Trophoblast cell (in vitro differentiated cells and primary cell): ENCODE measurements around the gene GPR148.
"Not testable (repeated sequence)": the region's sequence is repeated elsewhere in the genome, so short reads cannot be mapped to it uniquely, and the experiment has no call there.

ENCODE experiments used
- DNase-seq, 2 donors: peaks; one replicate each; pipeline ENCODE4 v3.0.0-alpha.2; 2016
- H2AFZ ChIP-seq: 2 replicates; pipeline ENCODE4 v1.6.1; 2013; ENCODE audit warnings: low read length, moderate library complexity, mild to moderate bottlenecking; ENCODE audit not compliant: insufficient read depth, poor library complexity
- H2AK5ac ChIP-seq: 2 replicates; pipeline ENCODE4 v1.6.1; 2013; ENCODE audit warnings: mild to moderate bottlenecking, low read length
- H2BK120ac ChIP-seq: 2 replicates; pipeline ENCODE4 v1.6.1; 2013; ENCODE audit warnings: low read length, mild to moderate bottlenecking, moderate library complexity; ENCODE audit not compliant: insufficient read depth, poor library complexity
- H2BK12ac ChIP-seq: 2 replicates; pipeline ENCODE4 v1.6.1; 2013; ENCODE audit warnings: mild to moderate bottlenecking, low read length, moderate library complexity
- H2BK5ac ChIP-seq: 2 replicates; pipeline ENCODE4 v1.6.1; 2013; ENCODE audit warnings: low read length, low read depth, moderate library complexity, mild to moderate bottlenecking; ENCODE audit not compliant: poor library complexity
- H3K14ac ChIP-seq: 2 replicates; pipeline ENCODE4 v1.6.1; 2013; ENCODE audit warnings: mild to moderate bottlenecking, low read length
- H3K18ac ChIP-seq: 2 replicates; pipeline ENCODE4 v1.6.1; 2013; ENCODE audit warnings: mild to moderate bottlenecking, low read length
- H3K23ac ChIP-seq: 2 replicates; pipeline ENCODE4 v1.6.1; 2013; ENCODE audit warnings: low read length
- H3K27ac ChIP-seq: 2 replicates; pipeline ENCODE4 v1.5.1; 2013; ENCODE audit warnings: low read depth, mild to moderate bottlenecking, inconsistent platforms, low read length, moderate library complexity
- H3K27me3 ChIP-seq: 2 replicates; pipeline ENCODE4 v1.6.1; 2013; ENCODE audit warnings: inconsistent platforms, mild to moderate bottlenecking, low read length, moderate library complexity; ENCODE audit not compliant: insufficient read depth
- H3K36me3 ChIP-seq, 2 experiments: 1 replicate in 1 of 2; 2 replicates in 1 of 2; pipeline ENCODE4 v1.6.1; 2013; ENCODE audit warnings: low read length in 2 of 2, mild to moderate bottlenecking in 2 of 2, moderate library complexity in 1 of 2; ENCODE audit not compliant: insufficient read depth in 2 of 2, control insufficient read depth in 1 of 2
- H3K4ac ChIP-seq: 2 replicates; pipeline ENCODE4 v1.6.1; 2013; ENCODE audit warnings: low read depth, mild to moderate bottlenecking, low read length, moderate library complexity
- H3K4me1 ChIP-seq, 2 experiments: 1 replicate in 1 of 2; 2 replicates in 1 of 2; pipeline ENCODE4 v1.6.1; 2013; ENCODE audit warnings: low read length in 2 of 2, mild to moderate bottlenecking in 2 of 2, moderate library complexity in 1 of 2; ENCODE audit not compliant: insufficient read depth in 2 of 2, control insufficient read depth in 1 of 2
- H3K4me2 ChIP-seq: 2 replicates; pipeline ENCODE4 v1.6.1; 2013; ENCODE audit warnings: inconsistent platforms, mild to moderate bottlenecking, low read length, moderate library complexity
- H3K4me3 ChIP-seq: 2 replicates; pipeline ENCODE4 v1.5.1; 2013; ENCODE audit warnings: mild to moderate bottlenecking, low read depth, low read length, inconsistent platforms
- H3K79me1 ChIP-seq: one replicate; pipeline ENCODE4 v1.6.1; 2013; ENCODE audit warnings: low read length
- H3K79me2 ChIP-seq: 2 replicates; pipeline ENCODE4 v1.6.1; 2013; ENCODE audit warnings: low read length, mild to moderate bottlenecking; ENCODE audit not compliant: control insufficient read depth, insufficient read depth, poor library complexity
- H3K9ac ChIP-seq: 2 replicates; pipeline ENCODE4 v1.6.1; 2013; ENCODE audit warnings: mild to moderate bottlenecking, low read length
- H3K9me3 ChIP-seq: 2 replicates; pipeline ENCODE4 v1.6.1; 2013; ENCODE audit warnings: low read depth, mild to moderate bottlenecking, control low read depth, inconsistent platforms, low read length; ENCODE audit not compliant: insufficient read depth
- H4K12ac ChIP-seq: 2 replicates; pipeline ENCODE4 v1.6.1; 2013; ENCODE audit warnings: low read depth, mild to moderate bottlenecking, low read length, moderate library complexity
- H4K8ac ChIP-seq: 2 replicates; pipeline ENCODE4 v1.6.1; 2013; ENCODE audit warnings: low read depth, mild to moderate bottlenecking, low read length, moderate library complexity
- H4K91ac ChIP-seq: one replicate; pipeline ENCODE4 v1.6.1; 2013; ENCODE audit warnings: low read depth, mild to moderate bottlenecking, low read length, moderate library complexity
- WGBS: extraction: QIAGEN DNeasy Blood & Tissue Kit; methylation state at CpG from one replicate; pipeline ENCODE4 v1.1.7; 2013; ENCODE audit warnings: missing lambda C conversion rate; ENCODE audit not compliant: insufficient read length, insufficient coverage; ENCODE audit errors: extremely low coverage; 5-methylcytosine and 5-hydroxymethylcytosine counted together

GPR148 gene

DNA sequence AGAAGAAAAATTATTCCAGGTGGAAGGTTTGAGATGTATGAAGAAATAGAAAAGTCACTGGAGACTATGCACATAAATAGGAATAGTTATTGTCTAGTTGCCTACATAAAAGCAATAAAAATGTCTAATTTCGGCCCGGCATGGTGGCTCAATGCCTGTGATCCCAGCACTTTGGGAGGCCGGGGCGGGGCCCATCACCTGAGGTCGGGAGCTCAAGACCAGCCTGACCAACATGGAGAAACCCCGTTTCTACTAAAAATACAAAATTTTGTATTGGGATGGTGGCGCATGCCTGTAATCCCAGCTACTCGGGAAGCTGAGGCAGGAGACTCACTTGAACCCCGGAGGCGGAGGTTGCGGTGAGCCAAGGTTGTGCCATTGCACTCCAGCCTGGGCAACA is 3.4 kb downstream of the GPR148 start:
- not testable (repeated sequence) for H3K23ac ChIP-seq, H3K18ac ChIP-seq, H3K4me3 ChIP-seq, H3K79me2 ChIP-seq, H3K14ac ChIP-seq, H2BK120ac ChIP-seq, H4K12ac ChIP-seq, H3K27ac ChIP-seq, H3K36me3 ChIP-seq, H3K4ac ChIP-seq, H4K91ac ChIP-seq, H2BK12ac ChIP-seq, H3K4me1 ChIP-seq, H4K8ac ChIP-seq, H3K4me2 ChIP-seq, H2BK5ac ChIP-seq, H3K9ac ChIP-seq, H3K27me3 ChIP-seq, H2AK5ac ChIP-seq, DNase-seq, H3K9me3 ChIP-seq, H3K79me1 ChIP-seq, H2AFZ ChIP-seq
- no CpG with 5 or more reads among the region's 11 CpGs for WGBS

DNA sequence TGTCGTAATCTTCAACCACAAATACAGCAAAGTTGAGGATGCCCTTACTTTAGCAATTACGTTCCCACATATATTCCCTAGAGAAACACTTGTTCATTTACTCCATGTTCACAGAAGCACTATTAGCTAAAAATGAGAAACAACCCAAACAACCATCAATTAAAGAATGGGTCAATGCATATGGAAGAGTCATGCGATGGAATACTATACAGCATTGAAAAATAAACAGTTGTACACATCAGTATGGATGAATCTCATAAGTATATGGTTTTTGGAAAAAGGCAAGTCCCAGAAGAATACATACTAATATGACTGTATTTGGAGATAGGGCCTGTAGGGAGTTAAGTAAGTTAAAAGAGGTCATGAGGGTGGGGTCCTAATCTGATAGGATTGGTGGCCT is 6.3 kb downstream of the GPR148 start:
- H3K79me2 ChIP-seq: no peaks in the 10 kb centered on the region
- no peak overlapping the region for H3K9ac ChIP-seq
- H2BK5ac ChIP-seq: no peak overlapping the region
- no peak overlapping the region for H4K91ac ChIP-seq
- no peak overlapping the region for H4K12ac ChIP-seq
- no peaks in the 10 kb centered on the region for H3K27me3 ChIP-seq
- no peaks in the 10 kb centered on the region for H3K36me3 ChIP-seq
- H3K4me3 ChIP-seq: no peak overlapping the region
- no peak overlapping the region for H3K4me2 ChIP-seq
- H3K14ac ChIP-seq: no peak overlapping the region
- H2AK5ac ChIP-seq: no peak overlapping the region
- H3K23ac ChIP-seq: no peak overlapping the region
- DNase-seq: no peak
- H2BK12ac ChIP-seq: no peak overlapping the region
- H2AFZ ChIP-seq: no peak overlapping the region
- H3K27ac ChIP-seq: no peak overlapping the region
- no peak overlapping the region for H3K18ac ChIP-seq
- no peak overlapping the region for H4K8ac ChIP-seq
- no peak overlapping the region for H3K4ac ChIP-seq
- H3K79me1 ChIP-seq: no peaks in the 10 kb centered on the region
- WGBS: no CpG with 5 or more reads among the region's 3 CpGs
- H3K4me1 ChIP-seq: no peaks in the 10 kb centered on the region
- H3K9me3 ChIP-seq: no peaks in the 10 kb centered on the region
- H2BK120ac ChIP-seq: no peak overlapping the region

DNA sequence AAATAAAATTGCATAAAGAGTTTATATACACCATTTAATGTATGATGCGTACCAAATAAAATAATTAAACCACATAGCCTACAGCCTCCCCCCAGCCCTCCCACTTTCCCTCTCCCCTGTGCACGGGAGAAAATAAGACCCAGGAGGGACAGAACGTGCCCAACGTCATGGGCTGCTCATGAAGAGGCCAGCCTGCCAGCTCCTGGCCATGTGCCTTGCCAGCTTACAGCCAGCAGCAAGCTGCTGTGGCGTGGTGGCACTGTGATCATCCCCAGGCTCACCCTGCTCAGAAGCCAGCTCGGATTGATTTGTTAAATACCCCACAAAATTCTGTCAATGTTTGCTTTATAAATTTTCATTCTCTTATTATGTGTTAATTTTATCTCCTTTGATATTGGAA is 7.6 kb downstream of the GPR148 start:
- no peak overlapping the region for H4K91ac ChIP-seq
- H3K14ac ChIP-seq: no peak overlapping the region
- no peak overlapping the region for H3K4me2 ChIP-seq
- H3K4me3 ChIP-seq: no peak overlapping the region
- no peak overlapping the region for H3K4ac ChIP-seq
- H4K12ac ChIP-seq: no peak overlapping the region
- no peaks in the 10 kb centered on the region for H3K36me3 ChIP-seq
- no peak overlapping the region for H2AK5ac ChIP-seq
- H2BK12ac ChIP-seq: no peak overlapping the region
- no peaks in the 10 kb centered on the region for H3K9me3 ChIP-seq
- no peak overlapping the region for H2AFZ ChIP-seq
- H3K9ac ChIP-seq: no peak overlapping the region
- no peak overlapping the region for H3K23ac ChIP-seq
- no peak overlapping the region for H2BK5ac ChIP-seq
- H3K79me2 ChIP-seq: no peaks in the 10 kb centered on the region
- no peaks in the 10 kb centered on the region for H3K4me1 ChIP-seq
- WGBS: no CpG with 5 or more reads among the region's 6 CpGs
- no peak overlapping the region for H3K27ac ChIP-seq
- H3K18ac ChIP-seq: no peak overlapping the region
- no peak overlapping the region for H2BK120ac ChIP-seq
- H4K8ac ChIP-seq: no peak overlapping the region
- H3K79me1 ChIP-seq: no peaks in the 10 kb centered on the region
- no peak for DNase-seq
- H3K27me3 ChIP-seq: no peaks in the 10 kb centered on the region

- Histone ChIP-seq H3K4me1 (no peaks in the 10 kb centered on the region), H2BK120ac (no peak overlapping the region), H4K91ac (no peak overlapping the region), H3K27me3 (no peaks in the 10 kb centered on the region), H3K9me3 (no peaks in the 10 kb centered on the region), H2BK12ac (no peak overlapping the region), H3K4me3 (no peak overlapping the region), H2AFZ (no peak overlapping the region), H2BK5ac (no peak overlapping the region), H2AK5ac (no peak overlapping the region), H3K14ac (no peak overlapping the region), H3K4ac (no peak overlapping the region), H3K79me2 (no peaks in the 10 kb centered on the region), H3K18ac (no peak overlapping the region), H3K23ac (no peak overlapping the region), H3K9ac (no peak overlapping the region), H4K12ac (no peak overlapping the region), H4K8ac (no peak overlapping the region), H3K27ac (no peak overlapping the region), H3K4me2 (no peak overlapping the region), H3K79me1 (no peaks in the 10 kb centered on the region), H3K36me3 (no peaks in the 10 kb centered on the region)
- no CpG with 5 or more reads among the region's 14 CpGs for WGBS
- no peak for DNase-seq
Measured at GRCh38 chr2:130737592-130737991, 8.7 kb downstream of the GPR148 start.
